Right lobe of liver (tissue), 6 donors: ENCODE results near the gene DQX1. TPM values are rescaled to one million over a fixed set of nuclear protein-coding genes. Genes with fewer than 3 reads are reported as not detected.
A peak's percentile ranks its signal among the peaks of the same experiment; 100 is the strongest.

Source experiments
- ATAC-seq, 4 donors: fragments of 200-7000 bp; cut with Tn5 transposase; one replicate each; pipeline ENCODE4 v1.9.1; 2020; ENCODE audit warnings: mild to moderate bottlenecking in 4 of 4, moderate library complexity in 4 of 4
- DNase-seq, 3 donors: peaks; one replicate each; pipeline ENCODE4 v3.0.0-alpha.2; 2020
- H3K27ac ChIP-seq, 3 donors: fragments of 200-600 bp; one replicate each; pipeline ENCODE4 v1.8.0; 2022
- H3K27me3 ChIP-seq, 2 donors: fragments of 200-600 bp; one replicate each; pipeline ENCODE4 v1.8.0; 2022
- H3K36me3 ChIP-seq, 4 donors: fragments of 200-600 bp; sonication (generic) in 1 of 4; one replicate each; pipeline versions ENCODE4 v1.5.1 to v1.8.0; 2017 to 2022; ENCODE audit warnings: control low read depth in 1 of 4
- H3K4me1 ChIP-seq, 4 donors: fragments of 200-600 bp; sonication (generic) in 1 of 4; one replicate each; pipeline versions ENCODE4 v1.5.1 to v1.8.0; 2017 to 2022; ENCODE audit warnings: control low read depth in 1 of 4
- H3K4me3 ChIP-seq, 3 donors: fragments of 200-600 bp; one replicate each; pipeline ENCODE4 v1.8.0; 2022
- H3K9me3 ChIP-seq, 4 donors: fragments of 200-600 bp; sonication (generic) in 1 of 4; one replicate each; pipeline versions ENCODE4 v1.5.1 to v1.8.0; 2017 to 2022; ENCODE audit warnings: control low read depth in 1 of 4
- CTCF ChIP-seq, 4 donors: fragments of 200-600 bp in 3 of 4; fragments of 450-650 bp in 1 of 4; IDR thresholded peaks; one replicate each; pipeline versions ENCODE4 v1.5.1 to v1.8.0; 2016 to 2022; ENCODE audit warnings: antibody characterized with exemption in 4 of 4, mild to moderate bottlenecking in 2 of 4
- POLR2A ChIP-seq: fragments of 450-650 bp; IDR thresholded peaks from one replicate; pipeline ENCODE4 v1.6.1; 2017; ENCODE audit warnings: antibody characterized with exemption, mild to moderate bottlenecking
- WGBS: methylation state at CpG from one replicate; pipeline ENCODE4 v1.1.6; 2018; ENCODE audit warnings: low coverage, low lambda C conversion rate; ENCODE audit not compliant: insufficient coverage; ENCODE audit errors: missing lambda C conversion rate; 5-methylcytosine and 5-hydroxymethylcytosine counted together
- intact Hi-C, 2 donors: fragments of 100-400 bp; cut with DNase I; formaldehyde crosslinking; loops; one replicate each; pipeline versions ENCODE4 v1.11.2 to v1.14.1; 2022
- long read RNA-seq: library from polyadenylated mRNA; unstranded; transcript quantifications from one replicate; pipeline ENCODE4 v2.0.0, GENCODE V29; 2019
- total RNA-seq, 6 experiments: library from RNA; depleted of rRNA in 2 of 6; stranded (reverse); fragments of >200 nt in 2 of 6; fragmentation: NEBNext Ultra II Directional in 3 of 6; extraction: Animal tissue kit (Norgen Biotek cat#: 25700) in 3 of 6; gene quantifications; one replicate each; pipeline versions ENCODE4 v1.1.0 to v1.2.4, GENCODE V29; 2016 to 2023
- donor health status: DM: no; HTN: yes; CAD: no.
- donor health status: DM: no; HTN: no; CAD: no.
- donor health status: DM: no; HTN: no; CAD: no.
- donor health status: DM: no; HTN: yes; CAD: no.
- donor health status: DM: no; HTN: yes; CAD: no.

DQX1 gene
- not detected for total RNA-seq
- long read RNA-seq, result 0 reads

- Histone ChIP-seq H3K4me3 (no peak within 1 kb of the TSS), H3K27me3 (no peaks in the 10 kb centered on the region), H3K36me3 (peaks cover 0 to 20% (median 9%) of the 10 kb centered on the region in 4 donors), H3K27ac (no peak within 1 kb of the TSS), H3K9me3 (no peaks in the 10 kb centered on the region), H3K4me1 (peaks cover 0 to 16% (median 6%) of the 10 kb centered on the region in 4 donors)
- 78% methylated on average over 9 of the region's 11 CpGs for WGBS
- DNase-seq (no peak), ATAC-seq (no peak)
- TF ChIP-seq POLR2A (no peak), CTCF (IDR thresholded peaks at IDR 0.05) (no peak)
- intact Hi-C loops, result loop anchor here in 1 of 2 donors (5.0 kb wide), 1 partner anchor 39 kb away; no protein-coding TSS in a partner anchor
Measured at GRCh38 chr2:74525717-74526648, at the start of gene DQX1. DQX1 (minus strand) TSS chr2:74526231; CDS start chr2:74525729, 502 bp downstream.

GRCh38 chr2:74575320-74575719 lies 49.3 kb upstream of the DQX1 start:
- Histone ChIP-seq H3K4me3 (no peak overlapping the region), H3K9me3 (no peaks in the 10 kb centered on the region), H3K36me3 (no peaks in the 10 kb centered on the region), H3K27me3 (no peaks in the 10 kb centered on the region), H3K27ac (no peak overlapping the region), H3K4me1 (no peaks in the 10 kb centered on the region)
- WGBS, result 74% methylated on average over 3 of the region's 4 CpGs
- intact Hi-C loops, result no loop called here
- DNase-seq, result no peak
- TF ChIP-seq POLR2A (no peak), CTCF (IDR thresholded peaks at IDR 0.05) (no peak)
- ATAC-seq, result no peak

- no peak for TF ChIP-seq CTCF (IDR thresholded peaks at IDR 0.05)
- no peak for TF ChIP-seq POLR2A
- H3K27me3 ChIP-seq, result no peaks in the 10 kb centered on the region
- WGBS, result 40% methylated on average over 7 of the region's 7 CpGs
- no peak for DNase-seq
- H3K9me3 ChIP-seq, result no peaks in the 10 kb centered on the region
- intact Hi-C loops, result no loop called here
- H3K27ac ChIP-seq, result no peak overlapping the region
- ATAC-seq, result peak; percentile 55 to 73 (median 62)
- H3K4me3 ChIP-seq, result no peak overlapping the region
- no peaks in the 10 kb centered on the region for H3K4me1 ChIP-seq
- no peaks in the 10 kb centered on the region for H3K36me3 ChIP-seq
Measured at GRCh38 chr2:74573747-74574562, 47.9 kb upstream of the DQX1 start.

- H3K27ac ChIP-seq, result no peak overlapping the region
- H3K4me3 ChIP-seq, result no peak overlapping the region
- 74% methylated on average over 3 of the region's 3 CpGs for WGBS
- no peak for DNase-seq
- no peaks in the 10 kb centered on the region for H3K36me3 ChIP-seq
- H3K9me3 ChIP-seq, result no peaks in the 10 kb centered on the region
- no peak for TF ChIP-seq POLR2A
- no peak for TF ChIP-seq CTCF (IDR thresholded peaks at IDR 0.05)
- intact Hi-C loops, result no loop called here
- no peaks in the 10 kb centered on the region for H3K27me3 ChIP-seq
- H3K4me1 ChIP-seq, result no peaks in the 10 kb centered on the region
- no peak for ATAC-seq
Measured at GRCh38 chr2:74572178-74572925, 46.3 kb upstream of the DQX1 start.
